GM18526 (cell line): ENCODE data around the gene GTF2H4.

Source experiments
- POLR2A ChIP-seq: IDR thresholded peaks from 3 replicates; pipeline ENCODE4 v1.6.1; 2011; ENCODE audit not compliant: insufficient read length; ENCODE audit errors: extremely low read depth

GTF2H4 gene

GRCh38 chr6:30932665-30933365 is 24.8 kb downstream of the GTF2H4 start:
- no peak for TF ChIP-seq POLR2A

GRCh38 chr6:30935018-30935417 is 27.0 kb downstream of the GTF2H4 start:
- no peak for TF ChIP-seq POLR2A

GRCh38 chr6:30937265-30937664 is 29.3 kb downstream of the GTF2H4 start:
- no peak for TF ChIP-seq POLR2A

- no peak for TF ChIP-seq POLR2A
Observed at GRCh38 chr6:30938730-30939129, 30.7 kb downstream of the GTF2H4 start.

GRCh38 chr6:30939473-30939872 is 31.5 kb downstream of the GTF2H4 start:
- TF ChIP-seq POLR2A = no peak

GRCh38 chr6:30940361-30940986 is 32.5 kb downstream of the GTF2H4 start, which contains the start of gene MUCL3:
TSS of gene MUCL3 (plus strand) at chr6:30940973. CDS start at chr6:30941000, 27 bp downstream.
- no peak for TF ChIP-seq POLR2A

- TF ChIP-seq POLR2A = no peak
Observed at GRCh38 chr6:30942338-30943060, 34.5 kb downstream of the GTF2H4 start.

- TF ChIP-seq POLR2A = no peak
Observed at GRCh38 chr6:30944051-30944450, 36.0 kb downstream of the GTF2H4 start.

GRCh38 chr6:30945281-30945680 is 37.3 kb downstream of the GTF2H4 start:
- TF ChIP-seq POLR2A = no peak

- no peak for TF ChIP-seq POLR2A
Observed at GRCh38 chr6:30947231-30947630, 39.2 kb downstream of the GTF2H4 start.

GRCh38 chr6:30948811-30949210 is 40.8 kb downstream of the GTF2H4 start:
- no peak for TF ChIP-seq POLR2A

GRCh38 chr6:30951907-30952469 is 44.0 kb downstream of the GTF2H4 start:
- TF ChIP-seq POLR2A = no peak

GRCh38 chr6:30954631-30955366 is 46.8 kb downstream of the GTF2H4 start:
- TF ChIP-seq POLR2A = no peak

GRCh38 chr6:30955367-30956042 is 47.5 kb downstream of the GTF2H4 start:
- TF ChIP-seq POLR2A = peak; percentile 69
